IPS DF 6.9 (cell line): ENCODE results near the gene GOLPH3L.
"Not testable (repeated sequence)": the region's sequence is repeated elsewhere in the genome, so short reads cannot be mapped to it uniquely, and the experiment has no call there.

Experiments used
- DNase-seq: peaks from one replicate; pipeline ENCODE4 v3.0.0-alpha.2; 2013; ENCODE audit warnings: low read depth, low spot score
- H3K27ac ChIP-seq: one replicate; pipeline ENCODE4 v1.5.1; 2013; ENCODE audit warnings: low read length, control low read depth
- H3K27me3 ChIP-seq: 2 replicates; pipeline ENCODE4 v1.6.1; 2013; ENCODE audit warnings: mild to moderate bottlenecking, low read length; ENCODE audit not compliant: control insufficient read depth, insufficient read depth
- H3K36me3 ChIP-seq: 2 replicates; pipeline ENCODE4 v1.6.1; 2013; ENCODE audit warnings: low read length; ENCODE audit not compliant: control insufficient read depth, insufficient read depth
- H3K4me1 ChIP-seq: 2 replicates; pipeline ENCODE4 v1.6.1; 2013; ENCODE audit warnings: low read length; ENCODE audit not compliant: control insufficient read depth, insufficient read depth
- H3K4me3 ChIP-seq: 2 replicates; pipeline ENCODE4 v1.5.1; 2013; ENCODE audit warnings: mild to moderate bottlenecking, low read length
- H3K9me3 ChIP-seq: 2 replicates; pipeline ENCODE4 v1.6.1; 2013; ENCODE audit warnings: low read length, inconsistent platforms; ENCODE audit not compliant: control insufficient read depth, insufficient read depth
- WGBS: extraction: QIAGEN DNeasy Blood & Tissue Kit; methylation state at CpG from one replicate; pipeline ENCODE4 v1.1.7; 2013; ENCODE audit warnings: mixed read lengths, missing lambda C conversion rate; ENCODE audit not compliant: insufficient read length, insufficient coverage; 5-methylcytosine and 5-hydroxymethylcytosine counted together

Gene GOLPH3L

DNA sequence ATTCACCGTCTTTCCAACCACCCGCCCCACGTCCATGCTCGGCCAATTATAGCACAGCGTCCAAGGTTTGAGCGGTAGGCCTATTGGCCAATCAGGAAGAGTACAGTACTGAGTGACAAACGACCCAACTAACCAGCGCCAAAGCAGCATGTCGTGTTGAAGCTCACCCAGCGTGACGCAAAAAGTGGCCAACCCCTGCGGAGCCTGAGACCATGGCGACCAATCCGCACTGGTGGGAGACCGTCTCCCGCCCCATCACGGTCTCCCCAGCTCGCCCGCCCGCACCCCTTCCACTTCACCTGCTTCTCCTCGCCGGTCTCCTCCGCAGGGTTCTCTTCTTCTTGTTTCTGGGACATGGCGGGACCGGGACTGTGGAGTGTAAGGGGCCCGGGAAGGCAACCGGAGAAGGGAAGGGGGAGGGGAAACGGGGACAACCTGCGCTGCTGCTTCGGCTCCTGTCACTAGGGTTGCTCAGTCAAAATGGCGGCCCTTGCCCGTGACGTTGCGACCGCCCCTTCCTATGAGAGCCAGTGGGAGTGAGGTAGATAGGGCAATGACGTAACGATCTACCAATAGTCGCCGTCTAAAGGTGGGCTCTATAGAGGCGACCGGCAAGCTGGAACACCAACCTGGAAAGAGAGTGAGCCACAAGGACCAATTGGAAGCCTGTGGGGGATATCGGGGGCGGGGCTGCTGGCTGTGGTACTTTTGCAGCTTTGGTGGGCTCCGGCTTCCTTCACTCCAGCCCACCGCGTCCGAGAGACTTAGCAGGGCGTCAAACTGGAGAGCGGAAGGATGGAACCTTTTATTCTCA is 67.6 kb downstream of the GOLPH3L start, which contains the start of gene ENSA:
TSS of gene ENSA (minus strand) at position 498 of the 814 bp plus-strand sequence. CDS start at position 356, 142 bp downstream.
- Histone ChIP-seq H3K4me1 (no peaks in the 10 kb centered on the region), H3K27me3 (no peaks in the 10 kb centered on the region), H3K36me3 (peaks cover 9% of the 10 kb centered on the region; the same call in 1 of the 2 replicates), H3K4me3 (peak within 1 kb of the TSS; percentile 56; the same call in 1 of the 2 replicates), H3K27ac (no peak within 1 kb of the TSS), H3K9me3 (no peaks in the 10 kb centered on the region)
- peak; percentile 99 for DNase-seq
- WGBS, result no CpG with 5 or more reads among the region's 49 CpGs

DNA sequence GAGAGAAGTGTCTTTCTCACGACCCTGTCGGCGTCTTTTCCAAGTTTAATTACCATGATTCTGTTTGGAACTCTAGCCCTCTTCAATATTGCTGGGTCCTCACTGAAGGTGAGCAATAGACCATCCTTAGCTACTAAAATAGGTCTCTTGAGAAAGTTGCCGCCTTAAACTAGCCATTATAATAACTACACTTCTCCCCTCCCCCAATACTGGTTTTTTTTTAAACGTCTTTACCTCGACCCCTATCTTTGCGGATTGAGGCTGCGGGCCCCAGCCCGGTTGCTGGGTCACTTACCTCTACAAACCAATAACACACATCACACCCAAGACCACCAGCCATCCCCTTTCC is 68.2 kb downstream of the GOLPH3L start:
- peaks cover 11% of the 10 kb centered on the region; the same call in 1 of the 2 replicates for H3K36me3 ChIP-seq
- DNase-seq, result no peak
- no peak overlapping the region for H3K27ac ChIP-seq
- WGBS, result no CpG with 5 or more reads among the region's 9 CpGs
- no peaks in the 10 kb centered on the region for H3K9me3 ChIP-seq
- H3K27me3 ChIP-seq, result no peaks in the 10 kb centered on the region
- H3K4me1 ChIP-seq, result no peaks in the 10 kb centered on the region
- peak overlapping the region; percentile 56; the same call in 1 of the 2 replicates for H3K4me3 ChIP-seq

DNA sequence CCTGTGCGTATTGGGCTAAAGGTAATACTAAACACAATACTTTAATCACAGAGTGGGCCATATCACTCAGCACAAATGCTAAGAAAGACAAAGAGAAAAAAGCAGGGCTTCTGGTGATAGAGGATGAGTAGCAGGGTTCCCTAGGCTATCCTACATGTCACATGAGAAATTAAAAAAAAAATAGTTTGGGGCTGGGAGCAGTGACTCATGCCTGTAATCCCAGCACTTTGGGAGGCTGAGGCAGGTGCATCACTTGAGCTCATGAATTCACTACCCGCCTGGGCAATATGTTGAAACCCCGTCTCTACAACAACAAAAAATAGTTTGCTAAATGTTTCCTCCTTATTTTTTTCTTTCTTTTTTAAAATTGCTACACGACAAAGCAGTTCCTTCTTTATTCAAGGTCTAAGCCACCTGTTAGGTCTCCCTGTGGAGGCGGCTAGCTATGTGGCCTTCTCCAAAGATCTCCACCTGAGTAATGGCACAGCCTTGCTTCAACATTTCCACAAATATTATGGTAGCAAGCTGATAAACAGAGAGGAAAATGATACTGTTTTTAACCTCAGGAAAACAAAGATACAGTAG is 69.0 kb downstream of the GOLPH3L start:
- Histone ChIP-seq H3K27ac (no peak overlapping the region), H3K36me3 (peaks cover 13% of the 10 kb centered on the region; the same call in 1 of the 2 replicates), H3K27me3 (no peaks in the 10 kb centered on the region), H3K4me1 (no peaks in the 10 kb centered on the region), H3K9me3 (no peaks in the 10 kb centered on the region), H3K4me3 (no peak overlapping the region; the same call in 1 of the 2 replicates)
- WGBS, result no CpG with 5 or more reads among the region's 5 CpGs
- no peak for DNase-seq

GRCh38 chr1:150626150-150626549 is 70.8 kb downstream of the GOLPH3L start:
- Histone ChIP-seq H3K4me1 (no peaks in the 10 kb centered on the region), H3K27ac (no peak overlapping the region), H3K27me3 (no peaks in the 10 kb centered on the region), H3K36me3 (peaks cover 13% of the 10 kb centered on the region; the same call in 1 of the 2 replicates), H3K9me3 (no peaks in the 10 kb centered on the region), H3K4me3 (no peak overlapping the region)
- DNase-seq, result no peak
- WGBS, result no CpG with 5 or more reads among the region's 2 CpGs

DNA sequence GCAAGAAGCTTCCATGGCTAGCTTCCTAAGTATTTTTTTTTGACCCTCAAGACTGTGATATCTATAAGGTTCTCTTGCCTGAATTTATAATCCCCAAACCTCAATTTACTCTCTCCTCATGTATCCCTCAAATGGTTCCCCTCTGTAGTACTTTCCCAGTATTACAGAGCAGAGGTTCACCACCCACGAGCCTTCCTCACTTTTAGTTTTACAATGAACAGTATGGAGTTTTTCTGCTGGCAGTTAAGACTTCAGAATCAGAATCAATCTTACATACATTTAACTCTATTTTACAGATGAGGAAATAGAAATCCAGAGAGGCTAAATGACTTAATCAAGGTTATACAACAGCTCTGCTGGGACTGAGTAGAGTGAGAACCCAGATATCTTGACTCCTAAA is 72.4 kb downstream of the GOLPH3L start:
- H3K4me1 ChIP-seq, H3K27ac ChIP-seq, DNase-seq, H3K27me3 ChIP-seq, H3K9me3 ChIP-seq, H3K4me3 ChIP-seq: not testable (repeated sequence)
- H3K36me3 ChIP-seq, result peaks cover 26% of the 10 kb centered on the region; the same call in 1 of the 2 replicates
- no CpG with 5 or more reads among the region's 1 CpG for WGBS

DNA sequence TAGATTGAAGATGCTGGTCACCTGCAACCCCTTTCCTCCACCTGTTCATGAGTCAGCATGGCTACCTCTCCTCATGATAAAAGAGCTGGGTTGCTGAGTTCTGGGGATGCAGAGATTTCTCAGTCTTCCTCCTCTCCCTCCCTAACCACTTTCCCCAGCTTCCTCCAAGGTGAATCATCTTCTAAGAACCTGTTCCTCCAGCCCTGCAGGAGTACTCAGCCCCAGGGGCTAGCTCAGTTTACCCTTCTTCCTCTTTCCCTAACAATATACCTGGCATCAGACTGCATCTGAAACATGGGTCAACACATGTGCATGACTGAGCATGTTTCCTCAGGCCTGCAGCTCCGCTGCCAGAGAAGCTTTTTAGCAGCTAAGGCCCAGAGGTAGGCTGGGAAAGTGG is 72.8 kb downstream of the GOLPH3L start:
- no CpG with 5 or more reads among the region's 1 CpG for WGBS
- DNase-seq, H3K27me3 ChIP-seq, H3K4me1 ChIP-seq, H3K9me3 ChIP-seq, H3K27ac ChIP-seq, H3K4me3 ChIP-seq: not testable (repeated sequence)
- H3K36me3 ChIP-seq, result peaks cover 29% of the 10 kb centered on the region; the same call in 1 of the 2 replicates

- H3K4me3 ChIP-seq, result no peak overlapping the region
- DNase-seq, result no peak
- no CpG with 5 or more reads among the region's 8 CpGs for WGBS
- H3K27me3 ChIP-seq, result no peaks in the 10 kb centered on the region
- no peak overlapping the region for H3K27ac ChIP-seq
- H3K4me1 ChIP-seq, result no peaks in the 10 kb centered on the region
- no peaks in the 10 kb centered on the region for H3K9me3 ChIP-seq
- peaks cover 29% of the 10 kb centered on the region; the same call in 1 of the 2 replicates for H3K36me3 ChIP-seq
These were observed 74.5 kb downstream of the GOLPH3L start for GRCh38 chr1:150622303-150622975.

DNA sequence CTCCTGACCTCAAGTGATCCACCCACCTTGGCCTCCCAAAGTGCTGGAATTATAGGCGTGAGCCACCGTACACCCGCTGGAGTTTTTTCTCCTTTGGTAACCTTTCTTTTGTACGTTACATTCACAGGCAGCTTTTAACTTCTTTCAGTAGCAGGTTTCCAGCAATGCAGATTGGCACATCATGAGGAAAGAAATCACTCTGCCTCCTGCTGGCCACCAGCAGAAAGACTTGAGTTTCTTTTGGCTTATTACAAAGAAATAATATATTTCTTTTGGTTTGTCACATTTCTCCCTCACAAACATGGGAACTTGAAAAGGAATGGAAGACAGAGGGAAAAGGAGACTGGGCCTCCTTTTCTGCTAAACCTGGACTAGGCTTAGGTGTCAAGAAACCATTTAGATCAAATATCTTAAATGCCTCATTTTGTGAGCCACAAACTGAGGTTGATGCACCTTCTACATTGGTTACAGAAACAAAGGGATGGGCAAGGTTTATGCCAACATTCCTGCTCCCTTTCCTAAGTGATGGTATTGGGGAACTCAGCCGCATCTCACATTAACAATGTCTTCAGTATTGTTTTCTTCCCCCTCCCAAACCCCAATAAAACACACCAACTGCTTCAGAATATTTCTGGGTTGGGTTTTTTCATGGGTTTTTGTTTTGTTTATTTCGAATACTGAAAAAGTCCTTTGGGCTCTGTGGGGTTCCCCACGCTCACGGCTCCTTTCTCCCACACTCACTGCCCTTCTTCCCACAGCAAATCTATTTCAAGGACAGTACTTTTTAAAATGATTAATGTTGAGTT is 75.3 kb downstream of the GOLPH3L start:
- no peak for DNase-seq
- Histone ChIP-seq H3K27me3 (no peaks in the 10 kb centered on the region), H3K27ac (no peak overlapping the region), H3K36me3 (peaks cover 25% of the 10 kb centered on the region; the same call in 1 of the 2 replicates), H3K9me3 (no peaks in the 10 kb centered on the region), H3K4me1 (no peaks in the 10 kb centered on the region), H3K4me3 (no peak overlapping the region)
- WGBS, result no CpG with 5 or more reads among the region's 8 CpGs

GRCh38 chr1:150620919-150621318 is 76.0 kb downstream of the GOLPH3L start:
- no peak overlapping the region for H3K4me3 ChIP-seq
- H3K27me3 ChIP-seq, result no peaks in the 10 kb centered on the region
- WGBS, result no CpG with 5 or more reads among the region's 2 CpGs
- peaks cover 21% of the 10 kb centered on the region; the same call in 1 of the 2 replicates for H3K36me3 ChIP-seq
- no peaks in the 10 kb centered on the region for H3K4me1 ChIP-seq
- no peak overlapping the region for H3K27ac ChIP-seq
- H3K9me3 ChIP-seq, result no peaks in the 10 kb centered on the region
- no peak for DNase-seq
